Fibroblast of lung (primary cell): ENCODE data around the gene AKNAD1. TPM values are rescaled to one million over a fixed set of nuclear protein-coding genes. Genes with fewer than 3 reads are reported as not detected.

Experiments
- DNase-seq, 2 donors: peaks; one replicate each; pipeline versions ENCODE4 v3.0.0 to v3.0.0-alpha.2; 2010; ENCODE audit warnings: low read depth in 2 of 2
- H2AFZ ChIP-seq: 2 replicates; pipeline ENCODE4 v1.5.1; 2012; ENCODE audit warnings: low read length, control low read depth, inconsistent platforms
- H3K27ac ChIP-seq: 2 replicates; pipeline ENCODE4 v1.5.1; 2011; ENCODE audit warnings: low read length, control low read depth; ENCODE audit not compliant: insufficient read depth
- H3K27me3 ChIP-seq: 2 replicates; pipeline ENCODE4 v1.5.1; 2011; ENCODE audit warnings: mild to moderate bottlenecking, low read length; ENCODE audit not compliant: control insufficient read depth, insufficient read depth
- H3K36me3 ChIP-seq: 2 replicates; pipeline ENCODE4 v1.5.1; 2011; ENCODE audit warnings: low read length; ENCODE audit not compliant: control insufficient read depth, insufficient read depth
- H3K4me1 ChIP-seq: 2 replicates; pipeline ENCODE4 v1.5.1; 2011; ENCODE audit warnings: low read length; ENCODE audit not compliant: control insufficient read depth, insufficient read depth; ENCODE audit errors: extremely low read depth
- H3K4me2 ChIP-seq: 2 replicates; pipeline ENCODE4 v1.5.1; 2011; ENCODE audit warnings: low read length, control low read depth; ENCODE audit not compliant: insufficient read depth; ENCODE audit errors: extremely low read depth
- H3K4me3 ChIP-seq, 4 experiments: fragments of 200-600 bp in 1 of 4; sonication (generic) in 1 of 4; replicated peaks in 1 of 4; 2 replicates each; pipeline ENCODE4 v1.5.1; 2011 to 2016; ENCODE audit warnings: low read length in 4 of 4, low read depth in 3 of 4, mild to moderate bottlenecking in 3 of 4, control low read depth in 2 of 4, inconsistent platforms in 1 of 4, mixed read lengths in 1 of 4; ENCODE audit not compliant: insufficient read depth in 1 of 4; ENCODE audit errors: control extremely low read depth in 1 of 4
- H3K79me2 ChIP-seq: 2 replicates; pipeline ENCODE4 v1.5.1; 2012; ENCODE audit warnings: mild to moderate bottlenecking, low read length, inconsistent platforms; ENCODE audit not compliant: control insufficient read depth, insufficient read depth
- H3K9ac ChIP-seq: 2 replicates; pipeline ENCODE4 v1.5.1; 2011; ENCODE audit warnings: mild to moderate bottlenecking, low read length, control low read depth; ENCODE audit not compliant: insufficient read depth
- H3K9me3 ChIP-seq: 2 replicates; pipeline ENCODE4 v1.5.1; 2012; ENCODE audit warnings: low read depth, low read length; ENCODE audit not compliant: control insufficient read depth, insufficient read depth
- H4K20me1 ChIP-seq: 2 replicates; pipeline ENCODE4 v1.5.1; 2011; ENCODE audit warnings: low read length; ENCODE audit not compliant: control insufficient read depth, insufficient read depth; ENCODE audit errors: extremely low read depth
- EZH2 ChIP-seq: IDR thresholded peaks from 2 replicates; pipeline ENCODE4 v1.5.1; 2012; ENCODE audit warnings: low read length, control low read depth, mild to moderate bottlenecking; ENCODE audit errors: missing control alignments
- polyA plus RNA-seq, 2 donors: library from polyadenylated mRNA; depleted of rRNA in 1 of 2; stranded (reverse) in 1 of 2; unstranded in 1 of 2; fragments of >200 nt; gene quantifications; 2 replicates each; pipeline ENCODE4 v1.2.1, GENCODE V29; 2011 to 2012; ENCODE audit warnings: missing spikeins in 1 of 2
- total RNA-seq: library from RNA; depleted of rRNA; stranded (reverse); fragments of >200 nt; gene quantifications from 2 replicates; pipeline ENCODE4 v1.2.1, GENCODE V29; 2014
- TF ChIP-seq, protein P1 (sequence below), 2 donors: IDR thresholded peaks in 1 of 2; conservative IDR thresholded peaks in 1 of 2; 1 replicate in 1 of 2; 2 replicates in 1 of 2; pipeline ENCODE4 v1.5.1; 2011 to 2012; ENCODE audit warnings: low read length in 2 of 2, control low read depth in 1 of 2, inconsistent platforms in 1 of 2, low read depth in 1 of 2, mild to moderate bottlenecking in 1 of 2

Gene AKNAD1
- total and polyA plus RNA-seq, 2 donors (not counting 1 experiment from before 2014, with no cell fraction given), result 0.17 to 1.2 TPM

DNA sequence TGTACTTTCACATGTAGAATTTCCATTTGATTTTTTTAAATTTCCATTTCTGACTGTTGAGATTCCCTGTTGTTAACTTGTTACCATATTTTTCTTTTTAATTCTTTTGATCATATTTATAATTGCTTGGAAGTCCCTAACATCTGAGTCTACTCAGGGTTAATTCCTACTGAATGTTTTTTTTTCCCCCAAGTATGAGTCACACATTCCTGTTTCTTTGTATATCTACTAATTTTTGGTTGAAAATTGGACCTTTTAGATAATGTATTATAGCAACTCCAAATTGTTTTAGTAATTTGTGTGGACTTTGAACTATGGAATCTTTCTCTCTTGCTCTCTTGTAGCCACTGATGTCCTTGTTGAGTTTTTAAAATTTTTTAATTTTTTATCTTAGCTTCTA is 55.8 kb downstream of the AKNAD1 start:
- TF ChIP-seq, protein P1, sequence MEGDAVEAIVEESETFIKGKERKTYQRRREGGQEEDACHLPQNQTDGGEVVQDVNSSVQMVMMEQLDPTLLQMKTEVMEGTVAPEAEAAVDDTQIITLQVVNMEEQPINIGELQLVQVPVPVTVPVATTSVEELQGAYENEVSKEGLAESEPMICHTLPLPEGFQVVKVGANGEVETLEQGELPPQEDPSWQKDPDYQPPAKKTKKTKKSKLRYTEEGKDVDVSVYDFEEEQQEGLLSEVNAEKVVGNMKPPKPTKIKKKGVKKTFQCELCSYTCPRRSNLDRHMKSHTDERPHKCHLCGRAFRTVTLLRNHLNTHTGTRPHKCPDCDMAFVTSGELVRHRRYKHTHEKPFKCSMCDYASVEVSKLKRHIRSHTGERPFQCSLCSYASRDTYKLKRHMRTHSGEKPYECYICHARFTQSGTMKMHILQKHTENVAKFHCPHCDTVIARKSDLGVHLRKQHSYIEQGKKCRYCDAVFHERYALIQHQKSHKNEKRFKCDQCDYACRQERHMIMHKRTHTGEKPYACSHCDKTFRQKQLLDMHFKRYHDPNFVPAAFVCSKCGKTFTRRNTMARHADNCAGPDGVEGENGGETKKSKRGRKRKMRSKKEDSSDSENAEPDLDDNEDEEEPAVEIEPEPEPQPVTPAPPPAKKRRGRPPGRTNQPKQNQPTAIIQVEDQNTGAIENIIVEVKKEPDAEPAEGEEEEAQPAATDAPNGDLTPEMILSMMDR (conservative IDR thresholded peaks at IDR 0.05 in 1 of 2, IDR thresholded peaks at IDR 0.05 in 1 of 2; ENCODE audit: low read depth in 1 of 2, low read length in 2 of 2), result no peak
- TF ChIP-seq EZH2, result no peak
- H3K4me2 ChIP-seq, result peak overlapping the region; percentile 8

DNA sequence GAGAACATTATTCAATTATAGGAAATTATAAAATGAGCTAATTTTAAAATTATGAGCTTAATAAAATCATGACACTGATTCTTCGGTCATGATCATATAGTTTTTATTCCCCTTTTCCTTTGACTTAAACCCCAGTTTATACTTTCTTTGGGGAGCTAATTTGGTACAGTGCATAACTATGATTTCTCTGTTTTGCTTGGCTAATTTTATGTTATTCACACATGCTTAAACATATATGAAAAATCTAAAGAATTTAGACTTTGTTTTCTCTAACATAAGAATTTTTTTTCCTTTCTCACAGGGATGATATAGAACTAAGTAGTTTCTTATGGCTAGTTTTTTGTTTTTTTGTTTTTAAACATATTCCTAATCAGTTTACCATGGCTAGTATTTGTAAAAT is 57.9 kb downstream of the AKNAD1 start:
- Histone ChIP-seq H3K4me3 (no peak overlapping the region), H3K9me3 (no peaks in the 10 kb centered on the region), H3K4me1 (peaks cover 3% of the 10 kb centered on the region), H3K4me2 (no peak overlapping the region), H3K27me3 (no peaks in the 10 kb centered on the region), H3K9ac (no peak overlapping the region), H2AFZ (no peak overlapping the region), H3K27ac (no peak overlapping the region), H3K79me2 (no peaks in the 10 kb centered on the region), H3K36me3 (no peaks in the 10 kb centered on the region), H4K20me1 (no peaks in the 10 kb centered on the region)
- DNase-seq, result no peak
- TF ChIP-seq EZH2, result no peak
- TF ChIP-seq, protein P1 (conservative IDR thresholded peaks at IDR 0.05 in 1 of 2, IDR thresholded peaks at IDR 0.05 in 1 of 2; ENCODE audit: low read depth in 1 of 2, low read length in 2 of 2), result no peak

More for the DNA sequence above, 55.8 kb downstream of the AKNAD1 start:
- Histone ChIP-seq H2AFZ (no peak overlapping the region), H3K9ac (no peak overlapping the region), H3K4me1 (peaks cover 3% of the 10 kb centered on the region), H3K4me3 (no peak overlapping the region), H3K79me2 (no peaks in the 10 kb centered on the region), H3K9me3 (no peaks in the 10 kb centered on the region), H3K36me3 (peaks cover 2% of the 10 kb centered on the region), H4K20me1 (no peaks in the 10 kb centered on the region), H3K27me3 (no peaks in the 10 kb centered on the region), H3K27ac (peak overlapping the region; percentile 3)
- peak; percentile 35 to 46 for DNase-seq

DNA sequence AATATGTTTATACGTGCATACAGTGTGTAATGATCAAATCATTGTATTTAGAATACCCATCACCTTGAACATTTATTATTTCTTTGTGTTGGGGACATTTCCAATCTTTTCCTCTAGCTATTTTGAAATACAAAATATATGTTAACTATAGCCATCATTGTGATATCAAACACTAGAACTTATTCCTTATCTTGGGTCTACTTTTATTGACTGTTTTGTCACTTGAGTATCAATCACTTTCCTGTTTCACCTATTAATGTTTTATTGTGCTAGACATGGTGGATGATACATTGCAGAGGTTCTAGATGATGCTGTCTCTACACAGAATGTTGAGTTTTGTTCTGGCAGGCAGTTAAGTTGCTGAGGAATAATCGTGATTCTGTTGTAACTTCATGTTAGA is 64.5 kb downstream of the AKNAD1 start:
- DNase-seq, result no peak
- H3K4me3 ChIP-seq, result no peak overlapping the region
- H3K79me2 ChIP-seq, result no peaks in the 10 kb centered on the region
- H3K4me2 ChIP-seq, result no peak overlapping the region
- no peaks in the 10 kb centered on the region for H4K20me1 ChIP-seq
- H3K27ac ChIP-seq, result no peak overlapping the region
- H3K9ac ChIP-seq, result no peak overlapping the region
- H3K36me3 ChIP-seq, result no peaks in the 10 kb centered on the region
- H3K27me3 ChIP-seq, result no peaks in the 10 kb centered on the region
- no peak overlapping the region for H2AFZ ChIP-seq
- no peaks in the 10 kb centered on the region for H3K4me1 ChIP-seq
- TF ChIP-seq EZH2, result no peak
- TF ChIP-seq, protein P1 (conservative IDR thresholded peaks at IDR 0.05 in 1 of 2, IDR thresholded peaks at IDR 0.05 in 1 of 2; ENCODE audit: low read depth in 1 of 2, low read length in 2 of 2), result no peak
- no peaks in the 10 kb centered on the region for H3K9me3 ChIP-seq
